ENCODE measurements around the gene PANK4. TPM values are rescaled to one million over a fixed set of nuclear protein-coding genes. Genes with fewer than 3 reads are reported as not detected.

PANK4 gene
- total and polyA plus RNA-seq, 2 of the 8 experiments (the other 6 are each of a cell fraction or from before 2014, with no cell fraction given), result 20.1 to 29.7 TPM

DNA sequence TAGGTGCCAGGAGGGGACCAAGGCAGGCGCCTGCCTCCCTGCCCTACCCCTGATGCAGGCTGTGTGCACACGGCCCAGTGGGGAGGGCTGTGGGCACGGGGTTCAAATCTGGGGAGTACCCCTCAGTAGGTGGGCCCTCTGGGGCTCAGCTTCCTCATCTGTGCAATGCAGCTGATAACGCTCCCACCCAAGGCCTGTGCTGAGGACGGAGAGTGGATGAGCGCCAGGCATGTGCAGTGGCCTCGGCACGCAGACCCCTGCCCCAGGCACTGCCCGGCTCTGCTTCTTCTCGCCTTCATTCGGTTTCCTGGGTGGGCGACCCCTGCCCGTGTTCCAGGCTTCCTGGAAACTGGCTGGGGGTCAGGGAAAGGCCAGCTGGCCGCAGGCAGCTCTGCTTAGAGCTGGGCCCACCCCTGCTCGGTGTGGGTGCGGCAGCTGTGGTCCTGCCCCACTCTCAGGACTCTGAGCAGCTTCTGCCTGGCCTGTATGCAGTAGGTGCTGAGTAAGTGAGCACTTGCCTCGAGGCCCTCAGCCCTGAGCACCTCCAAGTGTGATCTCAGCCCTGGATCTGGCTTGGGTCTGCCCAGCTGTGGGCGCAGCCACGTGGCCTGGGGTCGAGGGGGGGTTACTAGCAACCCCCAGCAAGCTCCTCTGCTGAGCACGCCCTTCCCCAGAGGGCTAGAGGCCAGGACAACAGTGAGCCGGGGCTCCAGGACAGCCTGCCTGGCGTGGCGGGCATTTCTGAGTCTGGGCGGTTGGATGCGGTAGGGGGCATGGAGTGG, 17.9 kb upstream of the PANK4 start:
- Histone ChIP-seq H4K5ac (ENCODE audit: insufficient read length, low read depth, low read length) (no peak overlapping the region), H4K91ac (replicated peaks; ENCODE audit: insufficient read length, low read length) (peak overlapping the region; percentile 93), H2BK15ac (ENCODE audit: low read length) (peak overlapping the region; percentile 81; the same call in 1 of the 2 replicates), H3K9me3 (ENCODE audit: insufficient read depth in 2 of 2, low read depth in 1 of 2, low read length in 1 of 2) (no peaks in the 10 kb centered on the region), H3K36me3 (ENCODE audit: control insufficient read depth in 2 of 4, insufficient read depth in 4 of 4, low read length in 3 of 4) (no peaks in the 10 kb centered on the region), H3K27me3 (replicated peaks in 1 of 4; ENCODE audit: control insufficient read depth in 3 of 4, extremely low read depth in 1 of 4, insufficient read depth in 3 of 4, low read length in 3 of 4) (peaks cover 0 to 21% (median 13%) of the 10 kb centered on the region in 4 experiments; a peak in 5 of 7 replicates), H2BK120ac (replicated peaks; ENCODE audit: low read depth, low read length) (no peak overlapping the region), H3K56ac (replicated peaks; ENCODE audit: insufficient read length, low read depth, low read length) (no peak overlapping the region), H3K14ac (ENCODE audit: insufficient read length) (no peak overlapping the region), H2BK5ac (ENCODE audit: low read depth, low read length) (no peak overlapping the region; the same call in 1 of the 2 replicates), H3K79me1 (ENCODE audit: low read depth, low read length) (no peaks in the 10 kb centered on the region), H2AK5ac (ENCODE audit: low read depth, low read length) (peak overlapping the region; percentile 89; the same call in 1 of the 2 replicates), H2BK20ac (ENCODE audit: low read length) (peak overlapping the region; percentile 13; the same call in 1 of the 2 replicates), H3K4me2 (ENCODE audit: insufficient read depth in 1 of 2, low read depth in 2 of 2, low read length in 2 of 2) (peak overlapping the region; percentile 13 to 40; a peak in 2 of 4 replicates), H2AFZ (ENCODE audit: low read length) (no peak overlapping the region), H2BK12ac (ENCODE audit: low read depth, low read length) (peak overlapping the region; percentile 84; the same call in 1 of the 2 replicates), H3K4ac (replicated peaks; ENCODE audit: insufficient read length, low read depth, low read length) (peak overlapping the region; percentile 78), H3K23ac (ENCODE audit: insufficient read length) (no peak overlapping the region), H3K27ac (ENCODE audit: low read depth, low read length) (no peak overlapping the region), H3K79me2 (ENCODE audit: control insufficient read depth in 1 of 2, insufficient read depth in 2 of 2, low read length in 2 of 2) (no peaks in the 10 kb centered on the region), H4K8ac (ENCODE audit: extremely low read depth, insufficient read depth, low read length) (peak overlapping the region; percentile 86; the same call in 1 of the 2 replicates), H3K4me1 (replicated peaks in 1 of 4; ENCODE audit: control insufficient read depth in 3 of 4, insufficient read depth in 4 of 4, low read length in 3 of 4) (peaks cover 0 to 33% (median 30%) of the 10 kb centered on the region in 4 experiments; a peak in 6 of 7 replicates), H3K9ac (replicated peaks in 1 of 4; ENCODE audit: extremely low read depth in 1 of 4, low read depth in 3 of 4, low read length in 3 of 4) (no peak overlapping the region), H4K20me1 (replicated peaks in 1 of 2; ENCODE audit: control insufficient read depth in 1 of 2, insufficient read depth in 2 of 2, low read length in 2 of 2) (no peaks in the 10 kb centered on the region), H3K4me3 (ENCODE audit: extremely low read depth in 1 of 4, insufficient read depth in 2 of 4, low read depth in 3 of 4, low read length in 4 of 4) (no peak overlapping the region), H3K23me2 (ENCODE audit: low read depth, low read length) (peaks cover 10% of the 10 kb centered on the region; the same call in 1 of the 2 replicates), H3K18ac (ENCODE audit: extremely low read depth, low read length) (peak overlapping the region; percentile 51)
- TF ChIP-seq SIX5 (IDR thresholded peaks at IDR 0.05; ENCODE audit: low read depth, low read length) (no peak), BRCA1 (IDR thresholded peaks at IDR 0.05; ENCODE audit: low read depth, low read length) (no peak)
- ChIA-PET CTCF (ENCODE audit: partially characterized antibody) (interaction anchor here (0.6 to 3.3 kb wide), 6 partner anchors 10 to 228 kb away, joined by 3 to 16 read pairs (median 3); no protein-coding TSS in a partner anchor), POLR2A (ENCODE audit: partially characterized antibody) (interaction anchor here (1.4 to 1.5 kb wide), 3 partner anchors 9 to 97 kb away, joined by 3 to 6 read pairs (median 4); partner anchors contain the start of gene PANK4)
- FAIRE-seq (no peak), DNase-seq (ENCODE audit: low read depth in 1 of 2, low spot score in 2 of 2) (no peak)
- 87% methylated on average over 23 of the region's 26 CpGs; no CpG with 5 or more reads in 1 of the 2 experiments for WGBS, 2 experiments (ENCODE audit: extremely low coverage in 1 of 2, insufficient coverage in 1 of 2, insufficient read length in 1 of 2, insufficient replicate concordance in 2 of 2, low coverage in 1 of 2, low lambda C conversion rate in 2 of 2, missing lambda C conversion rate in 1 of 2)

Measured in H1 (cell line).